ENCODE data around the gene LILRB2.

LILRB2 gene

GRCh38 chr19:54319892-54320670 is 39.2 kb upstream of the LILRB2 start:
- no peak for TF ChIP-seq CTCF (IDR thresholded peaks at IDR 0.05; ENCODE audit: control insufficient read depth, extremely low read depth, insufficient read depth)
- DNase-seq (ENCODE audit: low read depth): no peak
- H3K4me3 ChIP-seq (ENCODE audit: low read depth, low read length): no peak overlapping the region

GRCh38 chr19:54319049-54319448 is 38.1 kb upstream of the LILRB2 start:
- no peak for DNase-seq (ENCODE audit: low read depth)
- no peak for TF ChIP-seq CTCF (IDR thresholded peaks at IDR 0.05; ENCODE audit: control insufficient read depth, extremely low read depth, insufficient read depth)

GRCh38 chr19:54317965-54318240 is 37.0 kb upstream of the LILRB2 start:
- TF ChIP-seq CTCF (IDR thresholded peaks at IDR 0.05; ENCODE audit: control insufficient read depth, extremely low read depth, insufficient read depth): no peak
- DNase-seq (ENCODE audit: low read depth): no peak
- H3K4me3 ChIP-seq (ENCODE audit: low read depth, low read length): no peak overlapping the region

More at GRCh38 chr19:54319049-54319448, 38.1 kb upstream of the LILRB2 start:
- no peak overlapping the region for H3K4me3 ChIP-seq (ENCODE audit: low read depth, low read length)

- no peak for TF ChIP-seq CTCF (IDR thresholded peaks at IDR 0.05; ENCODE audit: control insufficient read depth, extremely low read depth, insufficient read depth)
- no peak for DNase-seq (ENCODE audit: low read depth)
- H3K4me3 ChIP-seq (ENCODE audit: low read depth, low read length): no peak overlapping the region
These were observed 36.4 kb upstream of the LILRB2 start for GRCh38 chr19:54317108-54317964.

GRCh38 chr19:54316746-54317107 is 35.8 kb upstream of the LILRB2 start:
- DNase-seq (ENCODE audit: low read depth): no peak
- H3K4me3 ChIP-seq (ENCODE audit: low read depth, low read length): no peak overlapping the region
- TF ChIP-seq CTCF (IDR thresholded peaks at IDR 0.05; ENCODE audit: control insufficient read depth, extremely low read depth, insufficient read depth): no peak

GRCh38 chr19:54315956-54316355 is 35.0 kb upstream of the LILRB2 start:
- H3K4me3 ChIP-seq (ENCODE audit: low read depth, low read length): no peak overlapping the region
- DNase-seq (ENCODE audit: low read depth): no peak
- no peak for TF ChIP-seq CTCF (IDR thresholded peaks at IDR 0.05; ENCODE audit: control insufficient read depth, extremely low read depth, insufficient read depth)
